ENCODE data around the gene PIM1.
"Not testable (repeated sequence)": the region's sequence is repeated elsewhere in the genome, so short reads cannot be mapped to it uniquely, and the experiment has no call there.

DNA sequence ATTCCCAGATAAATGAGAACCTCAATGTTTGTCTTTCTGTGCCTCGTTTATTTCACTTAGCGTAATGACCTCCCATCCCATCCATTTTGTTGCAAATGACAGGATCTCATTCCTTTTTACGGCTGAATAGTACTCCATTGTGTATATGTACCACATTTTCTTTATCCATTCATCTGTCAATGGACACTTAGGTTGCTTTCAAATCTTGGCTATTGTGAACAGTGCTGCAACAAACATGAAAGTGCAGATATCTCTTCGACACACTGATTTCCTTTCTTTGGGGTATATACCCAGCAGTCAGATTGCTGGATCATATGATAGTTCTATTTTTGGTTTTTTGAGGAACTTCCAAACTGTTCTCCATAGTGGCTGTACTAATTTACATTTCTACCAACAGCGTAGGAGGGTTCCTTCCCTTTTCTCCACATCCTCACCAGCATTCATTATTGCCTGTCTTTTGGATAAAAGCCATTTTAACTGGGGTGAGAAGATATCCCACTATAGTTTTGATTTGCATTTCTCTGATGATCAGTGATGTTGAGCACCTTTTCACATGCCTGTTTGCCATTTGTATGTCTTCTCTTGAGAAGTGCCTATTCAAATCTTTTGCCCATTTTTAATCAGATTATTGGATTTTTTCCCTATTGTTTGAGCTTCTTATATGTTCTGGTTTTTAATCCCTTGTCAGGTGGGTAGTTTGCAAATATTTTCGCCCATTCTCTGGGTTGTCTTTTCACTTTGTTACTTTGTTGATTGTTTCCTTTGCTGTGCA, 16.2 kb downstream of the PIM1 start:
- TF ChIP-seq, protein P1, sequence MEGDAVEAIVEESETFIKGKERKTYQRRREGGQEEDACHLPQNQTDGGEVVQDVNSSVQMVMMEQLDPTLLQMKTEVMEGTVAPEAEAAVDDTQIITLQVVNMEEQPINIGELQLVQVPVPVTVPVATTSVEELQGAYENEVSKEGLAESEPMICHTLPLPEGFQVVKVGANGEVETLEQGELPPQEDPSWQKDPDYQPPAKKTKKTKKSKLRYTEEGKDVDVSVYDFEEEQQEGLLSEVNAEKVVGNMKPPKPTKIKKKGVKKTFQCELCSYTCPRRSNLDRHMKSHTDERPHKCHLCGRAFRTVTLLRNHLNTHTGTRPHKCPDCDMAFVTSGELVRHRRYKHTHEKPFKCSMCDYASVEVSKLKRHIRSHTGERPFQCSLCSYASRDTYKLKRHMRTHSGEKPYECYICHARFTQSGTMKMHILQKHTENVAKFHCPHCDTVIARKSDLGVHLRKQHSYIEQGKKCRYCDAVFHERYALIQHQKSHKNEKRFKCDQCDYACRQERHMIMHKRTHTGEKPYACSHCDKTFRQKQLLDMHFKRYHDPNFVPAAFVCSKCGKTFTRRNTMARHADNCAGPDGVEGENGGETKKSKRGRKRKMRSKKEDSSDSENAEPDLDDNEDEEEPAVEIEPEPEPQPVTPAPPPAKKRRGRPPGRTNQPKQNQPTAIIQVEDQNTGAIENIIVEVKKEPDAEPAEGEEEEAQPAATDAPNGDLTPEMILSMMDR (conservative IDR thresholded peaks at IDR 0.05; ENCODE audit: low read length) = not testable (repeated sequence)
- TF ChIP-seq EZH2phosphoT487 (IDR thresholded peaks at IDR 0.05; ENCODE audit: borderline replicate concordance) = not testable (repeated sequence)

Data from Loucy (cell line).